HCT116 (cell line): ENCODE results near the gene PJA2. TPM values are rescaled to one million over a fixed set of nuclear protein-coding genes. Genes with fewer than 3 reads are reported as not detected.
A peak's percentile ranks its signal among the peaks of the same experiment; 100 is the strongest.

ENCODE experiments used
- ATAC-seq: fragments of 200-7000 bp; cut with Tn5 transposase; 2 replicates; pipeline ENCODE4 v1.9.1; 2020; ENCODE audit warnings: mild to moderate bottlenecking, moderate library complexity
- BruUV-seq: library from RNA; stranded (reverse); fragments of 400-500 nt; replicated peaks from 2 replicates; lab custom pipeline; 2021; lab: Mats Ljungman, UMichigan
- CTCF ChIA-PET: fragments of 300-600 bp; sonication (Branson Sonifier 250); formaldehyde crosslinking; loops from one replicate; lab custom pipeline; 2021; ENCODE audit warnings: antibody characterized with exemption; lab: Charles Lee
- POLR2A ChIA-PET: fragments of 300-600, 350-600 bp; sonication (Branson Sonifier 250); formaldehyde crosslinking; loops from one replicate; lab custom pipeline; 2021; ENCODE audit warnings: antibody characterized with exemption; lab: Charles Lee
- RAD21 ChIA-PET, 2 experiments: fragments of 300-600 bp; sonication (Branson Sonifier 250); formaldehyde crosslinking; loops; one replicate each; lab custom pipeline; 2023; ENCODE audit warnings: low total read pairs in 2 of 2; ENCODE audit not compliant: uncharacterized antibody in 2 of 2, unreplicated experiment in 2 of 2, low non-redundant PET in 1 of 2; lab: Charles Lee
- DNase-seq: peaks from one replicate; pipeline ENCODE4 v3.0.0-alpha.2; 2010; ENCODE audit warnings: low read depth, low spot score
- H2AFZ ChIP-seq: fragments of 200-600 bp; shearing (Covaris generic), sonication (generic); 2 replicates; pipeline ENCODE4 v1.6.1; 2017; ENCODE audit warnings: low read depth, mixed run types, mixed read lengths, antibody characterized with exemption, low read length; ENCODE audit not compliant: poor library complexity, severe bottlenecking
- H3K27ac ChIP-seq: 2 replicates; pipeline ENCODE4 v1.5.1; 2012; ENCODE audit warnings: low read depth, low read length
- H3K27me3 ChIP-seq: fragments of 200-600 bp; sonication (generic); 2 replicates; pipeline ENCODE4 v1.6.1; 2016; ENCODE audit warnings: mixed run types, low read length, mixed read lengths; ENCODE audit not compliant: insufficient read depth
- H3K36me3 ChIP-seq, 2 experiments: fragments of 200-500 bp in 1 of 2; fragments of 200-600 bp in 1 of 2; sonication (Bioruptor generic) in 1 of 2; sonication (generic) in 1 of 2; 2 replicates each; pipeline versions ENCODE4 v1.5.1 to v1.6.1; 2014 to 2016; ENCODE audit warnings: low read length in 2 of 2, inconsistent platforms in 1 of 2, mixed read lengths in 1 of 2, mixed run types in 1 of 2; ENCODE audit not compliant: insufficient read depth in 2 of 2, control insufficient read depth in 1 of 2
- H3K4me1 ChIP-seq, 2 experiments: fragments of 200-600 bp in 1 of 2; sonication (generic) in 1 of 2; 2 replicates each; pipeline versions ENCODE4 v1.5.1 to v1.6.1; 2012 to 2017; ENCODE audit warnings: low read length in 2 of 2, inconsistent platforms in 1 of 2, mild to moderate bottlenecking in 1 of 2, mixed read lengths in 1 of 2, mixed run types in 1 of 2, moderate library complexity in 1 of 2; ENCODE audit not compliant: insufficient read depth in 2 of 2, control insufficient read depth in 1 of 2
- H3K4me2 ChIP-seq: fragments of 200-600 bp; sonication (generic); 2 replicates; pipeline ENCODE4 v1.6.1; 2017; ENCODE audit warnings: mixed run types, low read length, mixed read lengths
- H3K4me3 ChIP-seq, 2 experiments: fragments of 200-600 bp in 1 of 2; sonication (generic) in 1 of 2; replicated peaks in 1 of 2; 2 replicates each; pipeline ENCODE4 v1.5.1; 2011 to 2016; ENCODE audit warnings: low read length in 2 of 2, control low read depth in 1 of 2, low read depth in 1 of 2, mild to moderate bottlenecking in 1 of 2, mixed read lengths in 1 of 2, mixed run types in 1 of 2
- H3K79me2 ChIP-seq: fragments of 200-600 bp; sonication (generic); 2 replicates; pipeline ENCODE4 v1.6.1; 2017; ENCODE audit warnings: mild to moderate bottlenecking, mixed run types, low read length, moderate library complexity, mixed read lengths; ENCODE audit not compliant: insufficient read depth
- H3K9ac ChIP-seq: fragments of 200-600 bp; sonication (generic); 2 replicates; pipeline ENCODE4 v1.6.1; 2016; ENCODE audit warnings: low read length, mixed read lengths
- H3K9me2 ChIP-seq: fragments of 200-600 bp; sonication (generic), shearing (Covaris generic); 2 replicates; pipeline ENCODE4 v1.6.1; 2017; ENCODE audit warnings: mixed run types, mild to moderate bottlenecking, moderate library complexity; ENCODE audit not compliant: insufficient read depth
- H3K9me3 ChIP-seq, 2 experiments: fragments of 200-500 bp in 1 of 2; fragments of 200-600 bp in 1 of 2; sonication (Bioruptor generic) in 1 of 2; sonication (generic) in 1 of 2; 2 replicates each; pipeline ENCODE4 v1.6.1; 2014 to 2017; ENCODE audit warnings: low read length in 2 of 2, mixed read lengths in 2 of 2, inconsistent platforms in 1 of 2, low read depth in 1 of 2, mild to moderate bottlenecking in 1 of 2, mixed run types in 1 of 2, moderate library complexity in 1 of 2; ENCODE audit not compliant: control insufficient read depth in 1 of 2, insufficient read depth in 1 of 2
- H4K20me1 ChIP-seq: fragments of 200-600 bp; sonication (generic), shearing (Covaris generic); 2 replicates; pipeline ENCODE4 v1.6.1; 2017; ENCODE audit warnings: mixed run types, mild to moderate bottlenecking, moderate library complexity; ENCODE audit not compliant: insufficient read depth
- ATF3 ChIP-seq: IDR thresholded peaks from 2 replicates; pipeline ENCODE4 v1.6.1; 2012
- CBX3 ChIP-seq: IDR thresholded peaks from 2 replicates; pipeline ENCODE4 v1.6.1; 2012; ENCODE audit warnings: low read depth
- EGR1 ChIP-seq: IDR thresholded peaks from 2 replicates; pipeline ENCODE4 v1.6.1; 2012; ENCODE audit warnings: low read depth
- ELF1 ChIP-seq: IDR thresholded peaks from 2 replicates; pipeline ENCODE4 v1.6.1; 2012; ENCODE audit warnings: low read depth, borderline replicate concordance
- EZH2 ChIP-seq: fragments of 200-600 bp; sonication (generic); IDR thresholded peaks from 2 replicates; pipeline ENCODE4 v1.6.1; 2017; ENCODE audit warnings: antibody characterized with exemption, mixed run types
- EZH2phosphoT487 ChIP-seq: fragments of 200-600 bp; IDR thresholded peaks from 2 replicates; pipeline ENCODE4 v1.6.1; 2018; ENCODE audit warnings: antibody characterized with exemption, borderline replicate concordance
- FOSL1 ChIP-seq: IDR thresholded peaks from 2 replicates; pipeline ENCODE4 v1.6.1; 2012; ENCODE audit warnings: low read depth
- MAX ChIP-seq: IDR thresholded peaks from 2 replicates; pipeline ENCODE4 v1.6.1; 2012
- POLR2A ChIP-seq: IDR thresholded peaks from 2 replicates; pipeline ENCODE4 v1.7.0; 2011; ENCODE audit warnings: borderline replicate concordance; ENCODE audit not compliant: insufficient read depth, insufficient read length; ENCODE audit errors: extremely low read depth
- POLR2AphosphoS5 ChIP-seq: IDR thresholded peaks from 2 replicates; pipeline ENCODE4 v1.6.1; 2011; ENCODE audit warnings: mild to moderate bottlenecking, low read depth, low read length, moderate library complexity
- REST ChIP-seq: IDR thresholded peaks from 2 replicates; pipeline ENCODE4 v1.6.1; 2012; ENCODE audit warnings: low read depth
- SIN3A ChIP-seq: IDR thresholded peaks from 2 replicates; pipeline ENCODE4 v1.6.1; 2012; ENCODE audit warnings: low read depth
- SP1 ChIP-seq: IDR thresholded peaks from 2 replicates; pipeline ENCODE4 v1.6.1; 2012; ENCODE audit warnings: low read depth
- SRF ChIP-seq: IDR thresholded peaks from 2 replicates; pipeline ENCODE4 v1.6.1; 2012; ENCODE audit warnings: low read depth
- TCF7L2 ChIP-seq: IDR thresholded peaks from 2 replicates; pipeline ENCODE4 v1.7.0; 2011; ENCODE audit warnings: borderline replicate concordance, inconsistent platforms; ENCODE audit not compliant: insufficient read depth, insufficient read length; ENCODE audit errors: extremely low read depth
- YY1 ChIP-seq: IDR thresholded peaks from 2 replicates; pipeline ENCODE4 v1.6.1; 2011; ENCODE audit warnings: low read length, low read depth, moderate library complexity, mild to moderate bottlenecking; ENCODE audit not compliant: insufficient replicate concordance; ENCODE audit errors: extremely low read depth
- ZBTB33 ChIP-seq: IDR thresholded peaks from 2 replicates; pipeline ENCODE4 v1.6.1; 2011; ENCODE audit warnings: mild to moderate bottlenecking, low read length, moderate library complexity; ENCODE audit not compliant: insufficient replicate concordance; ENCODE audit errors: extremely low read depth
- ZFX ChIP-seq: fragments of 450-650 bp; IDR thresholded peaks from 2 replicates; pipeline ENCODE4 v1.6.1; 2017
- intact Hi-C: fragments of 100-400 bp; cut with micrococcal nuclease; formaldehyde crosslinking; loops from 2 replicates; pipeline ENCODE4 v1.10.0; 2022
- total RNA-seq: library from RNA; stranded (reverse); gene quantifications from one replicate; pipeline ENCODE4 v1.2.1, GENCODE V29; 2021; ENCODE audit not compliant: unreplicated experiment

Gene PJA2
- total RNA-seq, 1 experiment from 2014 or later = 38.4 TPM

GRCh38 chr5:109408991-109409843, 557 bp downstream of the PJA2 start:
- H3K27me3 ChIP-seq = no peaks in the 10 kb centered on the region
- H3K4me3 ChIP-seq = peak overlapping the region; percentile 88 to 90
- no peaks in the 10 kb centered on the region for H3K9me2 ChIP-seq
- H3K36me3 ChIP-seq = no peaks in the 10 kb centered on the region
- H3K9me3 ChIP-seq = no peaks in the 10 kb centered on the region
- intact Hi-C loops = loop anchor here (1.0 kb wide), 1 partner anchor 29 kb away; no protein-coding TSS in a partner anchor
- peak; percentile 41 for ATAC-seq
- POLR2A ChIA-PET = interaction anchor here (0.6 to 0.7 kb wide), 2 partner anchors 9 to 562 kb away, joined by 3 read pairs; no protein-coding TSS in a partner anchor
- H2AFZ ChIP-seq = peak overlapping the region; percentile 57
- H3K79me2 ChIP-seq = peaks cover 48% of the 10 kb centered on the region
- RAD21 ChIA-PET = interaction anchor here in 1 of 2 experiments (0.7 kb wide), 1 partner anchor 108 kb away, joined by 3 read pairs; no protein-coding TSS in a partner anchor
- CTCF ChIA-PET = no interaction called here
- peak; percentile 22 for DNase-seq
- H3K4me2 ChIP-seq = peak overlapping the region; percentile 88
- peak; percentile 8; the same call in 1 of the 2 replicates for TF ChIP-seq POLR2AphosphoS5
- peak; percentile 75 for TF ChIP-seq ZFX
- no peak for TF ChIP-seq CBX3
- TF ChIP-seq EZH2phosphoT487 = no peak
- no peak for TF ChIP-seq TCF7L2
- TF ChIP-seq ELF1 = no peak
- TF ChIP-seq MAX = no peak; the same call in 1 of the 2 replicates
- TF ChIP-seq SIN3A = no peak
- TF ChIP-seq SRF = no peak
- no peak for TF ChIP-seq REST
- no peak for TF ChIP-seq SP1
- no peak for TF ChIP-seq FOSL1
- no peak for TF ChIP-seq ZBTB33
- no peak for TF ChIP-seq EZH2
- no peak for TF ChIP-seq POLR2A
- no peak for TF ChIP-seq EGR1
- no peak for TF ChIP-seq YY1
- no peak for TF ChIP-seq ATF3
- TF ChIP-seq, all 23 proteins: peak for 2
- Histone ChIP-seq H4K20me1 (no peaks in the 10 kb centered on the region), H3K4me1 (peaks cover 17 to 36% of the 10 kb centered on the region in 2 experiments), H3K9ac (peak overlapping the region; percentile 76), H3K27ac (peak overlapping the region; percentile 87)
- TSS peak; percentile 74 for BruUV-seq
